ENCODE results near the gene CLASP1.

DNA sequence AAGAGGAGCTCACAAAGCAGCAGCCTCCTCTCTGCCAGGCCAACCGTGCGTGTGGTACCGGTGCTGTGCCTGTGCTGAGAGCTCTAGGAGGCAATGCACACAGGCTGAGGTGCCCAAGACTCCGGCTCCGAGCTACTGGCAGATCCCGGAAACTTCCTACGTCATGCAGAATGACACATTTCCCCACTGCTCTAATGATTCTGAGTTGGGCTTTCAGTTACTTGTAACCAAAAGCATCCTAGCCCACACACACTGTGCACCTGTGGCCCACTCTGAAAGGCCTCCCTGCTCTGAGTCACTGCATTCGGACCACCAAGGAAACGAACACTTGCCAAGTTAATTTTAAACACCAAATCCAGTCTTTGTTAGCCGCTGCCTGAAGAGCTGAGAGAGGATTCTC lies 127.9 kb downstream of the CLASP1 start:
- TF ChIP-seq, protein P1, sequence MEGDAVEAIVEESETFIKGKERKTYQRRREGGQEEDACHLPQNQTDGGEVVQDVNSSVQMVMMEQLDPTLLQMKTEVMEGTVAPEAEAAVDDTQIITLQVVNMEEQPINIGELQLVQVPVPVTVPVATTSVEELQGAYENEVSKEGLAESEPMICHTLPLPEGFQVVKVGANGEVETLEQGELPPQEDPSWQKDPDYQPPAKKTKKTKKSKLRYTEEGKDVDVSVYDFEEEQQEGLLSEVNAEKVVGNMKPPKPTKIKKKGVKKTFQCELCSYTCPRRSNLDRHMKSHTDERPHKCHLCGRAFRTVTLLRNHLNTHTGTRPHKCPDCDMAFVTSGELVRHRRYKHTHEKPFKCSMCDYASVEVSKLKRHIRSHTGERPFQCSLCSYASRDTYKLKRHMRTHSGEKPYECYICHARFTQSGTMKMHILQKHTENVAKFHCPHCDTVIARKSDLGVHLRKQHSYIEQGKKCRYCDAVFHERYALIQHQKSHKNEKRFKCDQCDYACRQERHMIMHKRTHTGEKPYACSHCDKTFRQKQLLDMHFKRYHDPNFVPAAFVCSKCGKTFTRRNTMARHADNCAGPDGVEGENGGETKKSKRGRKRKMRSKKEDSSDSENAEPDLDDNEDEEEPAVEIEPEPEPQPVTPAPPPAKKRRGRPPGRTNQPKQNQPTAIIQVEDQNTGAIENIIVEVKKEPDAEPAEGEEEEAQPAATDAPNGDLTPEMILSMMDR (IDR thresholded peaks at IDR 0.05), result no peak
- no peak for TF ChIP-seq POLR2AphosphoS5 (IDR thresholded peaks at IDR 0.05; ENCODE audit: low read depth, low read length)
